GM12874 (cell line): ENCODE results near the gene FAM3A.

Experiments used
- TF ChIP-seq, protein P1 (sequence below): IDR thresholded peaks from 2 replicates; pipeline ENCODE4 v1.5.1; 2011; ENCODE audit warnings: low read depth, mild to moderate bottlenecking, control low read depth, low read length, moderate library complexity; ENCODE audit not compliant: insufficient read depth

FAM3A gene

DNA sequence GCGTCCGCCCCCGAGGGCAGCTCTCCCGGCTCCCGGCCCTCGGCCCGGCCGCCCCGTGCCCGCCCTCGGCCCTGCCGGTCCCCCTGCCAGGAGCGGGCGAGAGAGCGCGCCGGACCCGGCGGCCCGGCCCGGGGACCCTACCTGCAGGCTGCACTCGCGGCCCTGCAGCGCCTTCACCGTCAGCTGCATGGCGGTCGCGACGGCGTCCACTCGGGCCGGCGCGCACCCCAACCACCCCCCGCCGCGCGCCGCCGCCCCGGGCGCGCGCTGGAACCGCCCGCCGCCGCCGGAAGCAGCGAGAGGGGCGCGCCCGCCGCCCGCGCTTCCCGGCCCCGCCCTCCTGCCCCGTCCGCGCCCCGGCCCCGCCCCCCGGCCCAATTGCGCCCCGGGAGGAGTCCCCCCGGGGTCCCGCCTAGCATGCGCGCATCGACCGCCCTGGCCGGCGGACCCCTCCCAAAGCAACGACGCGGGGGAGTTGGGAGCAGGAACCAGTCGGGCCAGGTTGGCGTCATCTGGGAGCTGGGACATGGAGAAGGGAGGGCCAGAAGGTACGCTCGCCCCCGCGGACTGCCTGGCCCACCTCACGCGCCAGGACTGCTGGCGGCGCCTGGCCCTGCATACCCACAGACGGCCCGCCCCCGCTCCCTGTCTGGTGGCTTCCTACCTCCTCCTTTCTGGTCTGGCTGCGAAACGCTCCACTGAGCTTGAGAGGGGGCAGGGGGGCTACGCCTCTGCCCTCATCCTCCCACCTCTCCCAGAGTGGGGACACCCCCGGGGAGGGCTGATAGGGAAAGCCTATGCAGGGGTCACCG is 29.4 kb downstream of the FAM3A start, which contains the start of gene UBL4A:
Gene UBL4A (minus strand): TSS at position 220 of the 812 bp plus-strand sequence. CDS start 31 bp downstream, at position 189.
- TF ChIP-seq, protein P1, sequence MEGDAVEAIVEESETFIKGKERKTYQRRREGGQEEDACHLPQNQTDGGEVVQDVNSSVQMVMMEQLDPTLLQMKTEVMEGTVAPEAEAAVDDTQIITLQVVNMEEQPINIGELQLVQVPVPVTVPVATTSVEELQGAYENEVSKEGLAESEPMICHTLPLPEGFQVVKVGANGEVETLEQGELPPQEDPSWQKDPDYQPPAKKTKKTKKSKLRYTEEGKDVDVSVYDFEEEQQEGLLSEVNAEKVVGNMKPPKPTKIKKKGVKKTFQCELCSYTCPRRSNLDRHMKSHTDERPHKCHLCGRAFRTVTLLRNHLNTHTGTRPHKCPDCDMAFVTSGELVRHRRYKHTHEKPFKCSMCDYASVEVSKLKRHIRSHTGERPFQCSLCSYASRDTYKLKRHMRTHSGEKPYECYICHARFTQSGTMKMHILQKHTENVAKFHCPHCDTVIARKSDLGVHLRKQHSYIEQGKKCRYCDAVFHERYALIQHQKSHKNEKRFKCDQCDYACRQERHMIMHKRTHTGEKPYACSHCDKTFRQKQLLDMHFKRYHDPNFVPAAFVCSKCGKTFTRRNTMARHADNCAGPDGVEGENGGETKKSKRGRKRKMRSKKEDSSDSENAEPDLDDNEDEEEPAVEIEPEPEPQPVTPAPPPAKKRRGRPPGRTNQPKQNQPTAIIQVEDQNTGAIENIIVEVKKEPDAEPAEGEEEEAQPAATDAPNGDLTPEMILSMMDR = no peak

DNA sequence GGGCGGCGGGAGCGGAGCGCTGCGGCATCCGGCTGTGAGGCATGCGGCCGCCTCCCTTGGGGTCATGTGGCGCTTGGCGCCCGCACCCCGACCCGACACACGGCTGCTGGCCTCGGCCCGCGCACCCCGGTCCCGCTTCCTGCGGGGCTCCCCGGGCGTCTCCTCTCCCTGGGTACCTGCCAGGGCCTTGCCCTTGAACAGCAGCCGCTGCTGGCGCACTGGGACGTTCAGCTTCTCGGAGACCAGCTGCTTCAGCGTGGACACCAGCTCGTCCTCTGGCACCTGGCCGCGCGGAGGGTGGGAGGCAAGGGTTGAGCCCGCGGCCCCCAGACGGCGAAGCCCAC is 30.0 kb downstream of the FAM3A start:
- TF ChIP-seq, protein P1 = no peak

DNA sequence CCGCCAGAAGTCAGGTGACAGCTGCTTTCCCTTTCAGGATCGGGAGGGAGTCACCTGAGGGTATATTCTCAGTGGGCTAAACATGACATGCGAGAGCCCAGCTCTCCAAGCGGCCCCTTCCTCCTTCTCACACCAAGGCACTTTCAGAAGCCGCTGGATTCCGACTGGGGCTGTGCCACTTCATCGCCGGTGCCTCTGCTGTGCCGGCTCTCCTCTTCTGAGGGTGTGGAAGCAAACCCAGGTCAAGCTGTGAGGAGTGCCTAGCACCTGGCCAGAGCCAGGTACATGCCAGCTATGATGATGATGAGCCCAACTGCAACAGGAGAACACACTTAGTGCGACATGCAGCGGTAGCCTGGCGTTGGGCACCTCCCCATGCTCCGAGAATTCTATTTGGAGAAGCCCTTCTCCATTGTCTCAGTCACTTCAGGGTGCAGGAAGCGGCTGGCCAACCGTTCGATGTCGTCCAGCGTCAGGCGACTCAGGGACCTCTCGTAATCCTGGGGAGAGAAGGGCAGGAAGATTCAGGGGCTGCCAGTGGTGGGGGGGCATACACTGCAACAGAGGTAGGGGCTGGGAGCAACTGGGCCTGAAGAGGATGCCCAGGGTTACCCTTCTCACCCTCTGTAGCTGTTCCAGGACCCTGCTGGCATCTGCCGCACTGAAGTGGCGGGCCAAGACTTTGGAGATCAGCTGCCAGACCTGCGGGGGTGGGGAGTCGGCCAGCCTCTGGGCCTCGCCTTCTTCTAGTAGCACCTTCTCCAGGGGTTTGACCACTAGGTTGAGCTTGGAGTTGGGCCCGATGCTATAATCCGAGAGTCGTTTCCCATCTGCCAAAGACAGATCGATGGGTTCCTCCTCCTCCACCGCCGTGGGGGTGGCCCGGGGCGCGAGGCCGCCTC is 30.6 kb downstream of the FAM3A start:
- TF ChIP-seq, protein P1 = no peak

DNA sequence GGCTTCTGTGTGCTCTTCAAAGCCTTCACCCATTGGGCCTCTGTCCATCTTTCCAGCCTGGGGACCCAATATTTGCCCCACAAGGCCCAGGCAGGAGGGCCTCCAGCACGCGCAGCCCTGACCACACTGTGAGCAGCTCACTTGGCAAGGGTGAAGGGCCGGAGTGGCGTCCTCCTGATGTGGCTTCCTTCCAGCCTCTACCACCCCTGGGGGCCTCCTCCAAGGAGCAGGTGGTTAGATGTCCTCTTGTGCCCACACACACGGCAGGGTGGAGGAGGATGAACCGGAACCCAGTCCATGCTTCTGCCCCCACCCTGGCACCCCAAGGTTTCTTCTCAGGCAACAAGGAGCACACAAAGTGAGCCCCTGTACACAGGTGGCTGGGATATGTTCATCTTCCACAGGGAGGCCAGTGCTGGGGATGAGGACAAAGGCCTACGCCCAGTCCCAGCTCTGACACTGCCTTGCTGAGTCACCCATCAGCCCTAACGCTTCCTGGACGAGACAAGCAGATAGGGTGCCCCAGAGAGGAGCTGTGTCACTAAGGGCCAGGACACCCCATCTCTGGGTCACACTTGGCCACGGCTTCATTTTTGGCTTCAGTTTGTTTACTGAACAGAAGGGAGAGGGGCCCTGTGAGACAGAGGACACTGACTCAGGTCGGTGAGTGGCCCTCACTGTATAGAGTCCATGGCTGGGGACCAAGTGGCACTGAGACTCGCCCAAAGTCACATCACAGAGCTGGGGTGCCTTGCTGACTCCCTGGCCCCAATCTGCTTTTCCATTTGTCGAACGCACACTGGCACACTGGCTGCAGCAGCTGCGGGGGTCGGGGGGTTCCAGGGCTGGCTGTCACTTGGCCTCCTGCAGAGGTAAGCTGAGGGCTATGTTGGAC is 31.5 kb downstream of the FAM3A start:
- TF ChIP-seq, protein P1 = no peak

DNA sequence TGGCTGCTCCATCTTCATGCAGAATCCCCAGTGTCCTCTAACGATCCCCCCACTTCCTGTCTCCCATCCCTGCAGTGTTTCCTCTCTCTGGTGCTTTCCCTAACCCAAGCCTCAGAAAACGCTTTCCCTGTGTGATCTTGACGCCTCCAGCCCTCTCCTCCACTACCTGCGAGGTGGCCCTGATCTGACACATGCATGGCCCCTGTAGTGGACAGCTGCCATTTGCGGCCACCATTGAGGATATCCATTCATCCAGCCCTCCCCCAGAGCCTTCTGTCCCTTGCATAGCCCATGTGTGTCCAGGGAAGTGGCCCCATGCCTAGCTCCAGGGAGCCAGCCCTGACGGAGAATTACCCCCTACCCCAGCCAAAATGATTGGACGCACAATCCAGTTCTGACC is 32.7 kb downstream of the FAM3A start:
- TF ChIP-seq, protein P1 = no peak

DNA sequence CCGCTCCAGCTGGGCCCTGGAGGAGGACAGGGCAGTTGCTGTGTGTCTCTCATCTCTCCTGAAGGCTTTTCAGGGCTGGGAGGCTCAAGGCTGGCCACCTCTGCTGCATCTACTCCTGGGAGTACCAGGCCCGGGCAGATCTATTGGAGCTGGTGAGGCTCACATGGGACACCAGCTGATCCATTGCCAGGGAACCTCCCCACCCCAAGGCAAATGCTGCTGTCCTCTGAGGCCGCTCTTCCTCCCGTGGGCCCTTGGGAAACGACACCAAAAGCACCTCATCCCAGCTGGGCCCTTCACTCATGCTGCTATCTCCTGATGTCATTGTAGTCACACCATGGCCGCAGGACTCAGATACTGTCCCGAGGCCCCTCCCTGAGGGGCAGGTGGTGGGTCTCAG is 33.2 kb downstream of the FAM3A start:
- TF ChIP-seq, protein P1 = no peak
